K562 (cell line): ENCODE data around the gene ALOX12. TPM values are rescaled to one million over a fixed set of nuclear protein-coding genes. Genes with fewer than 3 reads are reported as not detected.
A peak's percentile ranks its signal among the peaks of the same experiment; 100 is the strongest.

Experiments used
- AFF1 ChIP-seq, 2 experiments: fragments of 450-650 bp; IDR thresholded peaks; 2 replicates each; pipeline ENCODE4 v1.6.1; 2018; ENCODE audit warnings: mild to moderate bottlenecking in 2 of 2, low read depth in 1 of 2; ENCODE audit not compliant: partially characterized antibody in 2 of 2
- BACH1 ChIP-seq: fragments of 200-800 bp; sonication (Bioruptor generic); IDR thresholded peaks from 2 replicates; pipeline ENCODE4 v1.6.1; 2016; ENCODE audit warnings: missing genetic modification characterization, missing compliant biosample characterization
- JUND ChIP-seq, 2 experiments: IDR thresholded peaks; 2 replicates in 1 of 2; 3 replicates in 1 of 2; pipeline ENCODE4 v1.6.1; 2011; ENCODE audit warnings: borderline replicate concordance in 2 of 2, low read depth in 2 of 2, low read length in 2 of 2, improper control_type of control experiment in 1 of 2, missing biosample characterization in 1 of 2, missing genetic modification characterization in 1 of 2, missing genetic modification reagents in 1 of 2
- SMAD4 ChIP-seq: fragments of 250-450 bp; sonication (Bioruptor Pico); conservative IDR thresholded peaks from 2 replicates; pipeline ENCODE4 v1.8.0; 2021; ENCODE audit warnings: inconsistent platforms, mild to moderate bottlenecking, moderate library complexity
- TAF7 ChIP-seq: fragments of 450-650 bp; IDR thresholded peaks from 2 replicates; pipeline ENCODE4 v1.6.1; 2016; ENCODE audit warnings: missing genetic modification characterization, missing compliant biosample characterization
- TRIM25 ChIP-seq: fragments of 450-650 bp; IDR thresholded peaks from 2 replicates; pipeline ENCODE4 v1.7.0; 2016; ENCODE audit warnings: borderline replicate concordance
- ZNF124 ChIP-seq: sonication (generic); formaldehyde crosslinking; IDR thresholded peaks from 2 replicates; pipeline ENCODE4 v1.8.1; 2022; ENCODE audit warnings: missing genetic modification reagents
- ZNF143 ChIP-seq: sonication (generic); formaldehyde crosslinking; IDR thresholded peaks from 2 replicates; pipeline ENCODE4 v1.9.0; 2022; ENCODE audit warnings: mild to moderate bottlenecking, missing genetic modification reagents
- ZNF197 ChIP-seq: fragments of 200-800 bp; sonication (Bioruptor generic); IDR thresholded peaks from 2 replicates; pipeline ENCODE4 v1.6.1; 2016; ENCODE audit warnings: low read depth, missing genetic modification characterization, missing compliant biosample characterization
- polyA plus RNA-seq, 8 experiments: library from polyadenylated mRNA; depleted of rRNA in 4 of 8; stranded (reverse) in 5 of 8; unstranded in 3 of 8; fragments of >200 nt; fragmentation: Nextera tagmentation in 2 of 8; fragmentation: Illumina TruSeq in 1 of 8; extraction: Ambion mirVana in 2 of 8; extraction: Trizol in 1 of 8; gene quantifications; 2 replicates each; pipeline versions ENCODE4 v1.2.1 to v1.2.3, GENCODE V29; 2011 to 2014; ENCODE audit warnings: inconsistent platforms in 1 of 8, missing spikeins in 1 of 8
- total RNA-seq, 7 experiments: library from RNA; depleted of rRNA in 6 of 7; stranded (reverse); fragments of >200 nt in 6 of 7; fragmentation: Illumina TruSeq in 2 of 7; extraction: Trizol in 2 of 7; gene quantifications; 2 replicates each; pipeline versions ENCODE4 v1.2.1 to v1.2.3, GENCODE V29; 2011 to 2021; ENCODE audit warnings: low replicate concordance in 1 of 7
- TF ChIP-seq, protein P1 (sequence below), 2 experiments: fragments of 450-650 bp in 1 of 2; sonication (generic) in 1 of 2; formaldehyde crosslinking in 1 of 2; IDR thresholded peaks; 2 replicates each; pipeline versions ENCODE4 v1.7.1 to v1.9.0; 2016 to 2022; ENCODE audit warnings: inconsistent platforms in 1 of 2, mild to moderate bottlenecking in 1 of 2, missing genetic modification reagents in 1 of 2

The ALOX12 gene
- total and polyA plus RNA-seq, 9 of the 15 experiments (the other 6 are each of a cell fraction or from before 2014, with no cell fraction given): 0.09 to 1.1 (median 0.47) TPM; not detected in 1

- TF ChIP-seq TRIM25 (no peak), ZNF197 (no peak), SMAD4 (CRISPR knock-in tag) (peak; percentile 59; the same call in 1 of the 2 replicates), ZNF143 (CRISPR knock-in tag) (no peak), ZNF124 (no peak), TAF7 (tag) (no peak), AFF1 (IDR thresholded peaks at IDR 0.05; ENCODE audit: low read depth in 1 of 2, partially characterized antibody in 2 of 2) (no peak), BACH1 (no peak), JUND (IDR thresholded peaks at IDR 0.05; ENCODE audit: borderline replicate concordance, low read depth, low read length) (peak; percentile 99), JUND (tag; IDR thresholded peaks at IDR 0.05; ENCODE audit: borderline replicate concordance, low read depth, low read length) (peak; percentile 97)
- TF ChIP-seq, protein P1, sequence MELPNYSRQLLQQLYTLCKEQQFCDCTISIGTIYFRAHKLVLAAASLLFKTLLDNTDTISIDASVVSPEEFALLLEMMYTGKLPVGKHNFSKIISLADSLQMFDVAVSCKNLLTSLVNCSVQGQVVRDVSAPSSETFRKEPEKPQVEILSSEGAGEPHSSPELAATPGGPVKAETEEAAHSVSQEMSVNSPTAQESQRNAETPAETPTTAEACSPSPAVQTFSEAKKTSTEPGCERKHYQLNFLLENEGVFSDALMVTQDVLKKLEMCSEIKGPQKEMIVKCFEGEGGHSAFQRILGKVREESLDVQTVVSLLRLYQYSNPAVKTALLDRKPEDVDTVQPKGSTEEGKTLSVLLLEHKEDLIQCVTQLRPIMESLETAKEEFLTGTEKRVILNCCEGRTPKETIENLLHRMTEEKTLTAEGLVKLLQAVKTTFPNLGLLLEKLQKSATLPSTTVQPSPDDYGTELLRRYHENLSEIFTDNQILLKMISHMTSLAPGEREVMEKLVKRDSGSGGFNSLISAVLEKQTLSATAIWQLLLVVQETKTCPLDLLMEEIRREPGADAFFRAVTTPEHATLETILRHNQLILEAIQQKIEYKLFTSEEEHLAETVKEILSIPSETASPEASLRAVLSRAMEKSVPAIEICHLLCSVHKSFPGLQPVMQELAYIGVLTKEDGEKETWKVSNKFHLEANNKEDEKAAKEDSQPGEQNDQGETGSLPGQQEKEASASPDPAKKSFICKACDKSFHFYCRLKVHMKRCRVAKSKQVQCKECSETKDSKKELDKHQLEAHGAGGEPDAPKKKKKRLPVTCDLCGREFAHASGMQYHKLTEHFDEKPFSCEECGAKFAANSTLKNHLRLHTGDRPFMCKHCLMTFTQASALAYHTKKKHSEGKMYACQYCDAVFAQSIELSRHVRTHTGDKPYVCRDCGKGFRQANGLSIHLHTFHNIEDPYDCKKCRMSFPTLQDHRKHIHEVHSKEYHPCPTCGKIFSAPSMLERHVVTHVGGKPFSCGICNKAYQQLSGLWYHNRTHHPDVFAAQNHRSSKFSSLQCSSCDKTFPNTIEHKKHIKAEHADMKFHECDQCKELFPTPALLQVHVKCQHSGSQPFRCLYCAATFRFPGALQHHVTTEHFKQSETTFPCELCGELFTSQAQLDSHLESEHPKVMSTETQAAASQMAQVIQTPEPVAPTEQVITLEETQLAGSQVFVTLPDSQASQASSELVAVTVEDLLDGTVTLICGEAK (IDR thresholded peaks at IDR 0.05): no peak
- TF ChIP-seq, protein P1 (CRISPR knock-in tag; IDR thresholded peaks at IDR 0.05): no peak
Measured at GRCh38 chr17:6998855-6999508, 3.1 kb downstream of the ALOX12 start (continued).
